ENCODE data around the gene FLOT2.
A peak's percentile ranks its signal among the peaks of the same experiment; 100 is the strongest.

- TF ChIP-seq CTCF (optimal IDR thresholded peaks at IDR 0.05 in 1 of 3, IDR thresholded peaks at IDR 0.05 in 1 of 3, conservative IDR thresholded peaks at IDR 0.05 in 1 of 3; ENCODE audit: extremely low read depth in 1 of 3, insufficient read depth in 2 of 3, low read length in 3 of 3): peak; percentile 85 to 97 (median 96)
- no peak for TF ChIP-seq EZH2 (IDR thresholded peaks at IDR 0.05; ENCODE audit: low read length)
Measured at GRCh38 chr17:28902819-28903545, 5.4 kb upstream of the FLOT2 start, which contains the start of gene DHRS13.

Measured in keratinocyte (primary cell).